Esophagus (tissue), 2 donors: ENCODE data around the gene BMP2K. TPM values are rescaled to one million over a fixed set of nuclear protein-coding genes. Genes with fewer than 3 reads are reported as not detected.
"Not testable (repeated sequence)": the region's sequence is repeated elsewhere in the genome, so short reads cannot be mapped to it uniquely, and the experiment has no call there.

Experiments
- H3K27ac ChIP-seq, 2 donors: one replicate each; pipeline ENCODE4 v1.5.1; 2013; ENCODE audit warnings: low read depth in 2 of 2, mild to moderate bottlenecking in 2 of 2, inconsistent platforms in 1 of 2, low read length in 1 of 2, moderate library complexity in 1 of 2
- H3K27me3 ChIP-seq, 2 donors: one replicate each; pipeline ENCODE4 v1.6.1; 2013; ENCODE audit warnings: low read length in 2 of 2, control low read depth in 1 of 2, mild to moderate bottlenecking in 1 of 2; ENCODE audit not compliant: insufficient read depth in 2 of 2, control insufficient read depth in 1 of 2
- H3K36me3 ChIP-seq, 2 donors: one replicate each; pipeline ENCODE4 v1.6.1; 2013; ENCODE audit warnings: low read length in 1 of 2; ENCODE audit not compliant: control insufficient read depth in 2 of 2, insufficient read depth in 2 of 2
- H3K4me1 ChIP-seq, 2 donors: one replicate each; pipeline ENCODE4 v1.6.1; 2013; ENCODE audit warnings: low read length in 1 of 2; ENCODE audit not compliant: control insufficient read depth in 2 of 2, insufficient read depth in 2 of 2
- H3K4me3 ChIP-seq, 2 donors: one replicate each; pipeline ENCODE4 v1.5.1; 2013; ENCODE audit warnings: low read length in 2 of 2, mild to moderate bottlenecking in 2 of 2, low read depth in 1 of 2, moderate library complexity in 1 of 2
- H3K9me3 ChIP-seq, 2 donors: one replicate each; pipeline ENCODE4 v1.6.1; 2013; ENCODE audit warnings: mild to moderate bottlenecking in 2 of 2, low read depth in 1 of 2, low read length in 1 of 2, moderate library complexity in 1 of 2; ENCODE audit not compliant: control insufficient read depth in 2 of 2, insufficient read depth in 1 of 2
- WGBS, 2 donors: extraction: QIAGEN DNeasy Blood & Tissue Kit; methylation state at CpG; one replicate each; pipeline ENCODE4 v1.1.7; 2013; 5-methylcytosine and 5-hydroxymethylcytosine counted together
- polyA plus RNA-seq, 2 donors: library from polyadenylated mRNA; stranded (reverse); fragments of 200-250 nt; gene quantifications; one replicate each; pipeline ENCODE4 v1.2.3, GENCODE V29; 2013
- donor health status: healthy with polysubstance abuse.
- donor health status: Bipolar disorder and iron deficiency.

The BMP2K gene
- polyA plus RNA-seq, 2 donors = 9.6 to 11.6 TPM

GRCh38 chr4:78907638-78908037 is 131.5 kb downstream of the BMP2K start:
- peaks cover 3 to 5% of the 10 kb centered on the region in 2 donors for H3K36me3 ChIP-seq
- no peaks in the 10 kb centered on the region for H3K9me3 ChIP-seq
- no peaks in the 10 kb centered on the region for H3K27me3 ChIP-seq
- no peak overlapping the region for H3K4me3 ChIP-seq
- H3K27ac ChIP-seq = no peak overlapping the region
- WGBS, 2 donors = 93 to 97% methylated on average over 6 of the region's 6 CpGs
- no peaks in the 10 kb centered on the region for H3K4me1 ChIP-seq

- H3K27me3 ChIP-seq, H3K4me3 ChIP-seq, H3K9me3 ChIP-seq, H3K36me3 ChIP-seq, H3K27ac ChIP-seq, H3K4me1 ChIP-seq: not testable (repeated sequence)
- WGBS, 2 donors = 96% methylated on average over 6 of the region's 6 CpGs
Observed at GRCh38 chr4:78908974-78909373, 132.8 kb downstream of the BMP2K start.

GRCh38 chr4:78910612-78911011 is 134.5 kb downstream of the BMP2K start:
- Histone ChIP-seq H3K4me1 (no peaks in the 10 kb centered on the region), H3K27me3 (no peaks in the 10 kb centered on the region), H3K4me3 (no peak overlapping the region), H3K27ac (no peak overlapping the region), H3K9me3 (no peaks in the 10 kb centered on the region), H3K36me3 (peaks cover 3 to 5% of the 10 kb centered on the region in 2 donors)
- 95 to 96% methylated on average over 2 of the region's 2 CpGs for whole genome bisulfite sequencing, 2 donors

DNA sequence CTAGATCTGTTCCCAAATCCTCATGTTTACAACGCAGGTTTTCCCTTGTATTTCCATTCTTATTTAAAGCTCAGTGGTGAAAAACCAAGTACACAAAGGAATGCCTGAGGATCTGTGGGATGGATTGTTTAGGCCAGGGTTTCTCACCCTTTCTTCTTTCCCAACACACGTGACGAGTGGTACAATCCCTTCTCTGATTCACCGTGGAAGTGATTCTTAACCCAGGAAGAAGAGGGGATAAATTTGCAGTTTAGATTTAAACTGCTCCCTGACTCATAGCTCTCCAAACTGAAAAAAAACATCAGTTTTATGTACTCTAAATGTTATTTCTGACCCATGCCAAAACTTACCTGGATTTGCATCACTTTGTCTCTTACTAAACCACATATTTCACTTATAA is 146.1 kb downstream of the BMP2K start:
- H3K36me3 ChIP-seq = no peaks in the 10 kb centered on the region
- no peaks in the 10 kb centered on the region for H3K9me3 ChIP-seq
- no peak overlapping the region for H3K27ac ChIP-seq
- whole genome bisulfite sequencing, 2 donors = 89 to 91% methylated on average over 4 of the region's 4 CpGs
- no peaks in the 10 kb centered on the region for H3K27me3 ChIP-seq
- no peaks in the 10 kb centered on the region for H3K4me1 ChIP-seq
- H3K4me3 ChIP-seq = no peak overlapping the region

DNA sequence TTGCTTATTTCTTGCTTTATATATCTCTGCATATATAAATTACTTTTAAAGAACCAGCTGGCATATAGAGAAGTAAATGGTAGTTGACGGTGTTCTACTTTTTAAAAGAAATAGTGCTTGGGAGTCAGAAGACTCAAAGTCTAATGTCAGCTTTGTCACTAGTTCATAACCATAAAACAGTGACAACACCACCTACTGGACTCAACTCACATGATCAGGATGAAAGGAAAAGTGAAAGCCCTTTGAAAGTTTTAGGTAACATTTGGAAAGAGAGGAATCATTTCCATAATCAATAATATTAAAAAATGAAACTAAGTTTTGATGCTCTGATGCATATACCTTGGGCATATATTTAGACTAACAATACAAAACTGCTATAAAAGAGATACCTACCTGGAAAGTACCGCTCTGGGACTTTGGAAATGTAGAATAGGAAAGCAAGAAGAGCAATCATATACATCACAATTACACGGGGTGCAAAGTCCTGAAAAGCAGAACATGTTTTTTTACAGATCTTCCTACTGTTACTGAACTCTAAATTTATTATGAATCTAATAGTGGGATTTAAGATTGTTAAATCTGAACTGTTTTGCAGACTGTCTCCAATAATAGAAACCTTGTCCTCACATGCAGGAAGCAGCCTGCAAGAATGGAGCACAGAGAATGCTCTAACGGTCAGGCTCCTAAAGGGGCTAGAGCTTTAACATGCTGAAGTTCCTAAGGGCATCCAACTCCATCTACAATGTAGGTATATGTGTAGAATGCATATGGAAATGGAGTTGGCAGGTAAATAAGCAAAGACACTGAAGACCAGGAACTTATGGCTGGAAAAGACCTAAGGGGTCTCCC is 147.5 kb downstream of the BMP2K start:
- no peak overlapping the region for H3K27ac ChIP-seq
- 77 to 88% methylated on average over 4 of the region's 4 CpGs for WGBS, 2 donors

GRCh38 chr4:78926826-78927225 is 150.7 kb downstream of the BMP2K start:
- H3K36me3 ChIP-seq = peaks cover 0 to 3% of the 10 kb centered on the region in 2 donors
- H3K27me3 ChIP-seq = no peaks in the 10 kb centered on the region

More for the DNA sequence above, 147.5 kb downstream of the BMP2K start:
- Histone ChIP-seq H3K9me3 (no peaks in the 10 kb centered on the region), H3K4me3 (no peak overlapping the region), H3K36me3 (no peaks in the 10 kb centered on the region), H3K4me1 (no peaks in the 10 kb centered on the region), H3K27me3 (no peaks in the 10 kb centered on the region)

DNA sequence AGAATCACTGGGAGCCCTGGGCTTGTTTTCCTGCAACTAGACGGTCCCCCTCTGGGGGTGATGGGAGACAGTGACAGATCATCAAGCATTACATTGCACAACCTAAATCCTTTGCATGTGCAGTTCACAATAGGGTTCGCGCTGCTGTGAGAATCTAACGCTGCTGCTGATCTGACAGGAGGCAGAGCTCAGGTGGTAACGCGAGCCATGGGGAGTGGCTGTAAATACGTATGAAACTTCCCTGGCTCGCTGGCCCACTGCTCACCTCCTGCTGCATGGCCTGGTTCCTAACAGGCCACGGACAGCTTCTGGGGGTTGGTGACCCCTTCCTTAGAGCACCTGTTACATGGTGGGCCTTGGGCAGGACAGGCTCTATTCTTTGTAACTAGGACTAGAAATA is 152.7 kb downstream of the BMP2K start:
- Histone ChIP-seq H3K36me3 (peaks cover 0 to 3% of the 10 kb centered on the region in 2 donors), H3K27me3 (no peaks in the 10 kb centered on the region), H3K4me3 (no peak overlapping the region), H3K4me1 (no peaks in the 10 kb centered on the region), H3K9me3 (no peaks in the 10 kb centered on the region), H3K27ac (no peak overlapping the region)
- WGBS, 2 donors = 92 to 94% methylated on average over 9 of the region's 9 CpGs

More at GRCh38 chr4:78926826-78927225, 150.7 kb downstream of the BMP2K start:
- WGBS, 2 donors = 69 to 71% methylated on average over 1 of the region's 1 CpG
- Histone ChIP-seq H3K9me3 (no peaks in the 10 kb centered on the region), H3K4me3 (no peak overlapping the region), H3K4me1 (no peaks in the 10 kb centered on the region), H3K27ac (no peak overlapping the region)

- Histone ChIP-seq H3K9me3 (no peaks in the 10 kb centered on the region), H3K4me1 (no peaks in the 10 kb centered on the region), H3K4me3 (no peak overlapping the region), H3K27me3 (no peaks in the 10 kb centered on the region), H3K27ac (no peak overlapping the region), H3K36me3 (peaks cover 0 to 3% of the 10 kb centered on the region in 2 donors)
- WGBS, 2 donors = 96 to 97% methylated on average over 6 of the region's 6 CpGs
Observed at GRCh38 chr4:78930016-78930629, 154.0 kb downstream of the BMP2K start.

DNA sequence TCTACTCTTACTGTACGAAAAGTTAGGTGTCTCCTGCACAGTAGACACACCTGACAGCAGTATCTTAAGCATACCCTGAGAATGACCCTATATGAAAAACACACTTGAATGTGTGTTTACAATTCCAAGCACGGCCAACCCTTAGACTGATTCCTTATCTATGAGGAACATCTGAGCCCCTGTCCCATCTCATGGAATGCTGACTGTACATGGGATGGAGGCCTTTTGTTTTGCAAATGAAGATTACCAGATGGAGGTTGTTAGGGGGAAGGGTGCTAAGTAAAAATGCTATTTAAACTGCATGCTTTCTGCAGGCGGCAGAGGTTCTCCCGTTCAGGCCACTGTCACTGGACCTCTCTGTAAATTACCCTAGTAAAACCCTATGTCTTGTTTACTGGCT is 160.8 kb downstream of the BMP2K start:
- peaks cover 0 to 4% of the 10 kb centered on the region in 2 donors for H3K4me1 ChIP-seq
- H3K27me3 ChIP-seq = no peaks in the 10 kb centered on the region
- H3K4me3 ChIP-seq = no peak overlapping the region
- H3K36me3 ChIP-seq = no peaks in the 10 kb centered on the region
- H3K27ac ChIP-seq = no peak overlapping the region
- 84 to 88% methylated on average over 4 of the region's 4 CpGs for WGBS, 2 donors
- no peaks in the 10 kb centered on the region for H3K9me3 ChIP-seq
